Measurements from ENCODE around the gene STK36. TPM values are rescaled to one million over a fixed set of nuclear protein-coding genes. Genes with fewer than 3 reads are reported as not detected.

STK36 gene
- total RNA-seq, 1 experiment from 2014 or later = 38.7 TPM

GRCh38 chr2:218698885-218699284 is 27.0 kb downstream of the STK36 start:
- Histone ChIP-seq H3K27me3 (ENCODE audit: insufficient read depth, low read length) (no peaks in the 10 kb centered on the region), H4K8ac (replicated peaks; ENCODE audit: insufficient read length, low read depth, low read length) (no peak overlapping the region), H3T11ph (ENCODE audit: low read length) (no peak overlapping the region), H2AK5ac (ENCODE audit: insufficient read length, low read length) (no peak overlapping the region), H2BK20ac (ENCODE audit: low read depth, low read length, poor library complexity, severe bottlenecking) (no peak overlapping the region), H3K9me3 (ENCODE audit: control insufficient read depth, low read depth, low read length) (no peaks in the 10 kb centered on the region), H3K14ac (ENCODE audit: insufficient read depth, low read length) (no peak overlapping the region), H3K79me1 (ENCODE audit: insufficient read depth, low read depth, low read length, poor library complexity, severe bottlenecking) (no peaks in the 10 kb centered on the region), H2BK12ac (ENCODE audit: insufficient read length, low read depth, low read length) (no peak overlapping the region), H3K9ac (ENCODE audit: extremely low read depth, insufficient read length, low read length) (no peak overlapping the region), H3K56ac (ENCODE audit: insufficient read length, low read depth, low read length) (no peak overlapping the region), H3K23me2 (ENCODE audit: insufficient read length, low read depth, low read length, poor library complexity, severe bottlenecking) (no peaks in the 10 kb centered on the region), H3K4me1 (ENCODE audit: insufficient read depth, low read length) (no peaks in the 10 kb centered on the region), H3K18ac (ENCODE audit: insufficient read length, low read depth, low read length) (no peak overlapping the region), H3K23ac (ENCODE audit: insufficient read length, low read depth, low read length) (no peak overlapping the region), H2BK120ac (ENCODE audit: low read depth, low read length, poor library complexity, severe bottlenecking) (no peak overlapping the region), H3K4ac (ENCODE audit: low read depth, low read length) (no peak overlapping the region), H2BK5ac (ENCODE audit: insufficient read length, low read length) (no peak overlapping the region), H3K4me2 (ENCODE audit: insufficient read depth, insufficient read length, low read length) (no peak overlapping the region), H2AFZ (ENCODE audit: low read length) (no peak overlapping the region), H3K79me2 (ENCODE audit: insufficient read depth, low read length) (no peaks in the 10 kb centered on the region), H4K5ac (ENCODE audit: insufficient read length, low read depth, low read length) (no peak overlapping the region), H2BK15ac (ENCODE audit: low read depth, low read length) (no peak overlapping the region), H4K91ac (ENCODE audit: insufficient read length, low read depth, low read length) (no peak overlapping the region), H4K20me1 (ENCODE audit: control insufficient read depth, insufficient read depth, insufficient read length) (no peaks in the 10 kb centered on the region), H3K27ac (ENCODE audit: insufficient read length, low read depth, low read length) (no peak overlapping the region)
- H3K4me3 Mint-ChIP-seq = no peak overlapping the region
- H3K36me3 Mint-ChIP-seq (ENCODE audit: insufficient read depth in 1 of 3, low read depth in 3 of 3) = peaks cover 4 to 44% (median 35%) of the 10 kb centered on the region in 3 experiments; a peak in 6 of 7 replicates
- WGBS (ENCODE audit: extremely low coverage, insufficient read length, low lambda C conversion rate) = no CpG with 5 or more reads among the region's 8 CpGs
- H3K27ac Mint-ChIP-seq = peak overlapping the region in 1 of 3 experiments; percentile 81; a peak in 1 of 7 replicates
- DNase-seq = no peak
- H3K9me3 Mint-ChIP-seq = no peaks in the 10 kb centered on the region
- peaks cover 7 to 8% of the 10 kb centered on the region in 2 experiments for H3K4me1 Mint-ChIP-seq
- TF ChIP-seq CTCF (conservative IDR thresholded peaks at IDR 0.05) = no peak
- no peaks in the 10 kb centered on the region for H3K27me3 Mint-ChIP-seq (ENCODE audit: low read depth)

All from H9 (cell line).